ENCODE data around the gene ZNF25. TPM values are rescaled to one million over a fixed set of nuclear protein-coding genes. Genes with fewer than 3 reads are reported as not detected.
"Not testable (repeated sequence)": the region's sequence is repeated elsewhere in the genome, so short reads cannot be mapped to it uniquely, and the experiment has no call there.

ZNF25 gene
- 6.2 and 7.5 TPM in 2 replicates for total RNA-seq

DNA sequence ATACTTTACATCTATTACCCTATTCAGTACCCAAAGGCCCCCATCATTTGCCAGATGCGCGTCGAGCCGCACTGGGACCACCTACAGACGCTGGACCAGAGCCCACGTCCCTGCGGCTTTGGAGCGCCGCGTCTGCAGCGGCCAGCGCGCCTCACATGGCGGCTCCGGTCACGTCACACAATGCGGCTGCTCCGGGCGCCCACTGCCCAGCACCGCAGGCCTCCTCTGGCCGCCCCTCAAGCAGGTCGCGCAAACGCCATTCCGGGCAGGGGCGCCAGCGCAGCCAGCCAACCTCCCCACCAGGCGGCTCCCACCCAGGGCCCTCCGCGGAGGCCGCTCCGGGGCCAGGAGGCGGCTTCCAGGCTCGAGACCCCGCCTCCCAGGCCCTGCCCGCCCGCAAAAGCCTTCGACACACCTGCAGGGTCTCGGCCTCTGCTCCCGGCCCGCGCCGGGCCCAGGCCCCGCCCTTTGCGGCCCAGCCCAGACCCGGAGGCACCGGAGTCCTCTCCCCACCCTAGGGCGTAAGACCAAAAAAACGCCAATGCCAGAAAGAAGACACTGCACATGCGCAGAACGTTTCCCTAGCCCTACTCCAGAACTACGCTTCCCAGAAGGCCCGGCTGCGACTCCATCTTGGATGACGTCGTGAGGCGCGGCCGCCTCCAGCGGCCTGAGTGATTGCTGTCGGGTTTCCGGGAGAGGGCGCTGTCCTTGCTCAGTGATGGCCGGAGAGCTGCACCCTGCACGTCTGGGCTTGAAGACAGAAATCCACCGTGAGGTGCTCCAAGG is at the start of gene ZNF25:
ZNF25 (minus strand) TSS at position 557 of the 789 bp plus-strand sequence. CDS start 4,925 bp downstream, outside the sequence.
- intact Hi-C loops (cut with micrococcal nuclease): loop anchor here (1.0 to 2.0 kb wide), 7 partner anchors 34 to 426 kb away; partner anchors contain the start of genes ZNF248, ZNF33A and ZNF37A

DNA sequence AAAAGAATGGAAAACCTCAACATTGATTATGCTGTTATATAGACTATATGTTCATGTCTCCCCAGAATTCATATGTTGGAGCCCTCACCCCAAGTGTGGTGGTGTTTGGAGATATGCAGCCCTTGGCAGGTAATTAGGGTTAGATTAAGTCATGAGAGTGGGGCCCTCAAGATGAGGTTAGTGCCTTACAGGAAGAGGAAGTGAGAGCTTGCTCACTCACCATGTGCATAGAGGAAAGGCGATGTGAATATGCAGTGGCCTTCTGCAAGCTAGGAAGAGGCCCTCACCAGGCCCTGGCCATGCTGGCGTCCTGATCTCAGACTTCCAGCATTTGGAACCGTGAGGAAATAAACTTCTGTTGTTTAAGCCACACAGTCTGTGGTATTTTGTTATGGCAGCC is 48.8 kb upstream of the ZNF25 start:
- intact Hi-C loops (cut with micrococcal nuclease): no loop called here

DNA sequence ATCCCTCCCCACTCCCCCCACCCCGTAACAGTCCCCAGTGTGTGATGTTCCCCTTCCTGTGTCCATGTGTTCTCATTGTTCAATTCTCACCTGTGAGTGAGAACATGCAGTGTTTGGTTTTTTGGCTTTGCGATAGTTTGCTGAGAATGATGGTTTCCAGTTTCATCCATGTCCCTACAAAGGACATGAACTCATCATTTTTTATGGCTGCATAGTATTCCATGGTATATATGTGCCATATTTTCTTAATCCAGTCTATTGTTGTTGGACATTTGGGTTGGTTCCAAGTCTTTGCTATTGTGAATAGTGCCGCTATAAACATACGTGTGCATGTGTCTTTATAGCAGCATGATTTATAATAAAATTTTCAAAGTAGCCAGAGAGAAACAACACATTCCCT is 42.7 kb upstream of the ZNF25 start:
- intact Hi-C loops (cut with micrococcal nuclease): loop anchor here (2.0 kb wide), 1 partner anchor 18 kb away; no protein-coding TSS in a partner anchor

DNA sequence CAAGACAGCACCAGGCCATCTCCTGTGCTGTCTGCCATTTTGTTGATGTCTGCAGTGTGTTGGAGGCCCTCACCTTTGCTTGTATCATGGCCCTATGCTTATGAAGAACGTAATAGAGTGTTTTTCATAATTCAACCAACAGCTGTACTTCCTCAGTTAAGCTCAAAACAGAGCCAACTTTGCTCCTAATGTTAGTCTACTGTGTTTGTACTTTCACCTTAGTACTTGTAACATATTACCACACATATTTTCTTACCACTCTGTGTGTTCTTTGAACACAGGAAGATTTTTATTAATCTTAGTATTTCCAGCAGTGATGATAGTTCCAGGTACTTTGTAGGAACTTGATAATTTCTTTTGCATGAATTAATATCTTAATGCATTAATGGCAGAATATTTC is 39.9 kb upstream of the ZNF25 start:
- intact Hi-C loops (cut with micrococcal nuclease): no loop called here

DNA sequence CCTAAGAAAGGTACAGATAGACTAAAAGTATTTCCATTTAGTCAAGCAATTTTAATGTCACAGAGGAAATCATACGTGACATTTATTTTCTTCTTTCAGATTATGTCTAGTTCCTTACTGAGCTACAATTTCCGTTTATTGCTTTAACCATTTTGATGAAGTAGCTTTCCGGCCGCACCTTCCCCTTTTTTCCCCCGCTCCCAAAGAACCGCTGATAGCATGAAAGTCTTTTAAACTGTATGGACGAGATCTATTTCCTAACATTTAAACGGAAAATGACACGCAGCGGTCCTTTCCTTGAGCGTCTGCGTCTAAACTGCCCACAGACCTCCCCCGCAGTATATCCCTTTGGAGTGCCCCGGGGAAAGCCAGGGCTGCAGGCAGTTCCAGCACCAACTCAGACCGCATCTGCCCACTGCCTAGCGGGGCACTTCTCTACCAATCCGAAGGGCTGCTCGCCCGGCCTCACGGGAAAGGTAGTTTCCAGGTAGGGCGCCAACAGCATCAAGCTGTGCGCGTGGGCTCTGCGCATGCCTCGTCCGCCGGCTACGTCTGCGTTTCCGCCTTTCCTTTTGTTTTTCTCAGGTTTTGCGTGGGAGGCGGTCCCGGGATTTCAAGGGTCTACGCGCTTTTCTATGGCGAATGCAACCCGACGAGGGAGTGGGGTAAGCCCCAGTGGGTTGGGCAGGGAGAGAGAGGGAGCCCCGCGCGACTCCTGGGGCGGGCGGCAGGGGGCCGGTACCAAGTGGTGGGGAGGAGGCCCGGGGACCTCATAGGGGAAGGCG is 33.9 kb upstream of the ZNF25 start, which contains the start of gene ZNF33A:
ZNF33A (plus strand) TSS at position 557 of the 785 bp plus-strand sequence. CDS start 1,667 bp downstream, outside the sequence.
- intact Hi-C loops (cut with micrococcal nuclease): loop anchor here (1.0 to 5.0 kb wide), 8 partner anchors 16 to 392 kb away; partner anchors contain the start of genes ZNF248, ZNF25 and ZNF37A

DNA sequence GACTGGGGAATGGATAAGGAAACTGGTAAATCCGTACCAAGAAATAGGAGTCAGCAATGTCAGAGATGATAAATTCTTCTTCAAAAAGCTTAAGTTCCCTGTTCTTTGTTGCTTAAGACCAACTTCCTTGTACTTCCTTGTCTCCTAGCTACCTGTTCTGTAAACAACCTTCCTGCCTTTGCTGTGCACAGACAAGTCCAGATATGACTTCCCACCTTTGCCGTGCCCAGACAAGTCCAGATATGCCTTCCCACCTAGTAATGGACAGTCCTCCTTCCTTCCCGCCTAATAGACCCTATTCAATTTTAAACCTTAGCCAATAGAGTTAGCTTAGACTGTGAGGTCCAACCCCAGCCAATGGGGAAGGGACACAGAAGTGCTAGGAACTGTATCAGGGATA is 31.5 kb upstream of the ZNF25 start:
- intact Hi-C loops (cut with micrococcal nuclease): no loop called here

DNA sequence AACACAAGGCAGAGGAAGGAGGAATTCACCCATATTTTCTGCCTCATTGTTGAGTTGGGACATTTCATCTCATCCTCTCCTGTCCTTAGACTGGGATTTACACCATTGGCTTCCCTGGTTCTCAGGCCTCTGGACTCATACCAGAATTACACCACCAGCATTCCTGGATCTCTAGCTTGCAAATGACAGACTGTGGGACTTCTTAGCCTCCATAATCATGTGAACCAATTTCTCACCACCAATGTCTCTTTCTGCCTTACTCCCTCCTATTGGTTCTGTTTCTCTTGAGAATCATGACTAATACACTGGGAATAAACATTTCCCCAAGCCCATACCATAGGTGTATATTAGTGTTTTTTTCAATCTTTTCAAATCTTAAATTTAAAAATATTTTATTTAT is 31.1 kb upstream of the ZNF25 start:
- intact Hi-C loops (cut with micrococcal nuclease): no loop called here

DNA sequence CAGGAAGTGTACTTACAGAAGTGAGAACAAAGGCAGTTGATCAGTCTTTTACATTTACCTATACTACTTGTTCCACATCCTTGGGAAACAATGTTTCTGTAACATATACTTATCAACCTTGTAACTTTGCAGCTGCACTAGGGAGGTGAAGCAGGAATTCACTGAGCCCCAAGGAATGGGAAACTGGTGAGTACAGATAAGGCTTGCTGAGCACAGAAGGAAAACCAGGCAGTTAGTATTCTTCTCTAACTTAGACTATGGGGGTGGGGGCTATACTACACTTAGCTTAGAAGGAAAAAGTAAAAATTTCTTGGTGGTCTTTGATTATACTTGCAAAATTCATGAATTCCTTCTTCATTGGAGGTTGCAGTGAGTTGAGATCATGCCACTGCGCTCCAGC is 27.1 kb upstream of the ZNF25 start:
- intact Hi-C loops (cut with micrococcal nuclease): no loop called here

DNA sequence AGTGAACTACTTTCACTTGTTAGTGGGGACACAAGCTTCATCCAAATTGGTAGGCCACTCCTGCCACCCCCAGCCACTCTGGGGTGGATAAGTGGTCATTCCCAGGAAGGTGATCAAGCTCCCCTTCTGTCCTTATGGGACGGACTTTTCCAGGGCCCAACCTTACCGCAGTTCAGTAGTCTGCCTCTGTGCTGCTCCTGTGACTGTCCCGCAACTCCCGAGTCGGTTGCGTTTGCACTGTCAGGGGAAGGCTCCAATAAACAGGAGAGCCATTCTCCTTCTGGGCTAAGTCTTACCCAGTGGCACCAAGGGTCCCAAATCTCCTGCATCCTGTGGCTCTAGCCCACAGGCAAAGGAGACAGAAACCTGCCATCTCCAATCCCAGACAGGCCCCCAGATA is 26.6 kb upstream of the ZNF25 start:
- intact Hi-C loops (cut with micrococcal nuclease): no loop called here

DNA sequence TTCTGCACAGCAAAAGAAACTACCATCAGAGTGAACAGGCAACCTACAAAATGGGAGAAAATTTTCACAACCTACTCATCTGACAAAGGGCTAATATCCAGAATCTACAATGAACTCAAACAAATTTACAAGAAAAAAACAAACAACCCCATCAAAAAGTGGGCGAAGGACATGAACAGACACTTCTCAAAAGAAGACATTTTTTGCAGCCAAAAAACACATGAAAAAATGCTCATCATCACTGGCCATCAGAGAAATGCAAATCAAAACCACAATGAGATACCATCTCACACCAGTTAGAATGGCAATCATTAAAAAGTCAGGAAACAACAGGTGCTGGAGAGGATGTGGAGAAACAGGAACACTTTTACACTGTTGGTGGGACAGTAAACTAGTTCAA is 24.0 kb upstream of the ZNF25 start:
- intact Hi-C loops (cut with micrococcal nuclease): not testable (repeated sequence)

DNA sequence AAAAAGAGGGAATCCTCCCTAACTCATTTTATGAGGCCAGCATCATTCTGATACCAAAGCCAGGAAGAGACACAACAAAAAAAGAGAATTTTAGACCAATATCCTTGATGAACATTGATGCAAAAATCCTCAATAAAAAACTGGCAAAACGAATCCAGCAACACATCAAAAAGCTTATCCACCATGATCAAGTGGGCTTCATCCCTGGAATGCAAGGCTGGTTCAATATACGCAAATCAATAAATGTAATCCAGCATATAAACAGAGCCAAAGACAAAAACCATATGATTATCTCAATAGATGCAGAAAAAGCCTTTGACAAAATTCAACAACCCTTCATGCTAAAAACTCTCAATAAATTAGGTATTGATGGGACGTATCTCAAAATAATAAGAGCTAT is 22.5 kb upstream of the ZNF25 start:
- intact Hi-C loops (cut with micrococcal nuclease): not testable (repeated sequence)

DNA sequence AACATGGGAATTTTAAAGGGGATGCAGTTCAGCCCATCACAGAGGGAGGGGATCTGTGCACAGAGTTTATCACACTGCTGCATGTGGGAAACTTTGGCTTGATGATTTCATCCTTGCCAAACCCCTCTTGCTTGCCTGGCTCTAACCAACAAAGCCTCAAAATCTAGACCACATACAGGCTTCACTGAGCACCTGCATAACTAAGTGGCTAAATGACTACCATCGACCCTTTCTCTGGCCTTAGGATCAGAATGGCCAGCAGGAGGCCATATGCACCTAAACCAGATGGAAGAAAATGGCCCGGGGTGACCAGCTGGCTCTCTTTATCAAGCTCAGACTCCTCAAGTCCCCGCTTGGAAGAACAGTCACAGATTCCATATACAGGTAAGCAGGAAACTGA is 15.6 kb upstream of the ZNF25 start:
- intact Hi-C loops (cut with micrococcal nuclease): no loop called here

DNA sequence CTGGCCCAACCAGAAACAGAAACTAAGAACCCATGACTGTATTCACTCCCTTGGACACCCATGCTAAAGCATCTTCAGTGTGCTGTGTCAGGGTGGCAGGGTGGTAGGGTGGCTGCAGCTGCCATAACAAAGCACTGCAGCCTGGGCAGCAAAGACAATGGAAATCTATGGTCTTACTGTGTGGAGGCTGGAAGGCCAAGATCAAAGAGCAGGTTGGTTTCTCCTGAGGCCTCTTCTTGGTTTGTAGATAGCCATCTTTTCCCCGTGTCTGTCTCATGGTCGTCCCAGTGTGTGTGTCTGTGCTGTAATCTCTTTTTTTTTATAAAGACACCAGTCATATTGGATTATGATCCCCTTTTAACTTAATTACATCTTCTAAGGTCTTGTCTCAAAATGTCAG is 15.2 kb upstream of the ZNF25 start:
- intact Hi-C loops (cut with micrococcal nuclease): no loop called here

DNA sequence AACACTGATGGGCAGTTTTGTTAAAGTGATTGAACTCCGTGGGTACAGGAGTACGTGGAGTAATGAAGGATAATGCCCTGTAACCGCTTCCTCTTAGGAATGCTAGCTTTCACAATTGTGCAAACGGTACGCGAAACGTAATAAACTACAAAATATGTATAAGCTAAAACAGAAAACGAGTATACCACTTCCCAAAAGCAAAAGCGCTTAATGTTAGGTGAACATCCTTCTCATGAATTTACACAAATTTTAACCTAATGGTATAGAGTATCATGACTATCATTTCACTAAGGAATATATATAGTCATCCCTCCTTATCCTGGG is 395 bp upstream of the ZNF25 start:
- intact Hi-C loops (cut with micrococcal nuclease): loop anchor here (1.0 to 2.0 kb wide), 7 partner anchors 33 to 425 kb away; partner anchors contain the start of genes ZNF248, ZNF33A and ZNF37A

DNA sequence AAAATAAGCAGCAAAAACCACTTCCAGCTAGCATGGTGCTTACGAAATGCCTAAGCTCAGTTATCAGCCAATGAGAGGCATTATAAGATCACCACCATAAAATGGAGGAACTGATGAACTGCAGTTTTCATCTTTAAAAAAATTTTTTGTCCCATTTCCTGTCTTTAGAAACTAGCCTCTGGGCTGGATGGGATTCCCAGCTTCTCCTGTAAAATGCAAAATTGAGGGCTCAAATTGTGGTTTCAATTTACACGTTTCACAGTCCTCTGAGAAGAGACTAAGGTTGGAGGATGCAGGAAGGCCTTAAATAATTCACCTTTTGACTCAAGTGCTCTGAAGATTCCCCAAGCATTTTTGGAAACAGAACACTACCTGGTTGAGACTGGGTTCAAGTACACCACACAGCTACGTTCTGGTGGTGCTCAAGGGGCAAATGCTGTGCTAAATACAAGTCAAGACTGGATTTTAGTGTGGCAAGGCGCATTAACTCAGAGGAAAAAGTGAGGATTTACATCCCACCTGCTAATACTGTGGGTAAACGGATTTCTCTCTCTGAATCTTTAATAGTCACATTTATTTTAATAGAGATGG is 951 bp downstream of the ZNF25 start:
- intact Hi-C loops (cut with micrococcal nuclease): no loop called here

DNA sequence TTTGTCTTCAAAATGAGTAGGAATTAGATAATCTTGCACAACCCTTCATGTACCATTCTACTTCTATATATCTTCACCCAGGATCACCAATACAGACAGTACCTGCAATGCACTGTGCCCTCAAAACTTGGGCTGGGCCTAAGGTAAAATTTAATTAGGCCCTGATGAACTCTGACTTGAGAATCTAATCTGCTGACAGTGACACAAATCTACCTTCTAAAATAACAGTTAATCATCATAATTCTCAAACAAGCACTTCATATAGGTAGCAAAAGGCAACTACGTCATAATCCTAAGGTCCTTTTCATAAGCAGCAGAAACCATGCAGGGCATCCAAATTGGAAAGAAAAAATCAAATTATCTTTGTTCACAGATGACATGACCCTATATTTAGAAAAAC is 4.1 kb downstream of the ZNF25 start:
- intact Hi-C loops (cut with micrococcal nuclease): no loop called here

DNA sequence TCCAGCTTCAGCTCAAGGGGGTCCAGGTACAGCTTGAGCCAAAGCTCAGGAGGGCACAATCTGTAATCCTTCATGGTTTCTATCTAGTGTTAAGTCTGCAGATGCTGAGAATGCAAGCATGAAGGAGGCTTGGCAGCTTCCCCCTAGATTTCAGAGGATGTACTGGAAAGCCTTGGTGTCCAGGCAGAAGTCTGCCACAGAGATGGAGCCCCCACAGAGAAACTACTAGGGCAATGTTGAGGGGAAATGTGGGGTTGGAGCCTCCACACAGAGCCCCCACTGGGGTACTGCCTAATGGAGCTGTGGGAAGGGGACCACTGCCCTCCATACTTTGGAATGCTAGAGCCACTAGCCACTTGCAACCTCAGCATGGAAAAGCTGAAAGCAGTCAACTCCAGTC is 11.4 kb downstream of the ZNF25 start:
- intact Hi-C loops (cut with micrococcal nuclease): no loop called here

DNA sequence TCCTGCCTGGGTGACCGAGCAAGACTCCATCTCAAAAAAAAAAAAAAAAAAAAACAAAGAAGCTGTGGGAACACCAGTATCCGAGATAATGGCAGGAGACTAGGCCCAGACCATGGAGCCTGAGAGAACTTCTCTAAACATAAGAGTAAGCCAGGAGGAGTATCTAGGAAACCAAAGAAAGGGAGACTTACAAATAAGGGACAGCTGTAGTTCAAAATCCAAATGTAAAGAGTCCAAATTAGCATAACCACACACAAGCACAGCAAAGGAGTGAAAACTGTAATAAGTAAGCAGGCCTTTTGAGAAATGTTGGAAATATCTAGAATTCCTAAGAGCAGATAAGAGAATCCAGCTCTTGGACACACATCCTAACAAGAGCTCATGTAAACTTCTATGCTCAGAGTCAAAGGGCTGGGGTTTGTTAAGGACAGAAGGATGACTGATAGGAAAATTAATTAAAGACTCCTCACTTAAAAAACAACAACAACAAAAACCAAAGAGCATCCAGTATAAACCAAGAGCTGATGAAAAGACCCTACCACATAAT is 15.8 kb downstream of the ZNF25 start:
- intact Hi-C loops (cut with micrococcal nuclease): no loop called here

DNA sequence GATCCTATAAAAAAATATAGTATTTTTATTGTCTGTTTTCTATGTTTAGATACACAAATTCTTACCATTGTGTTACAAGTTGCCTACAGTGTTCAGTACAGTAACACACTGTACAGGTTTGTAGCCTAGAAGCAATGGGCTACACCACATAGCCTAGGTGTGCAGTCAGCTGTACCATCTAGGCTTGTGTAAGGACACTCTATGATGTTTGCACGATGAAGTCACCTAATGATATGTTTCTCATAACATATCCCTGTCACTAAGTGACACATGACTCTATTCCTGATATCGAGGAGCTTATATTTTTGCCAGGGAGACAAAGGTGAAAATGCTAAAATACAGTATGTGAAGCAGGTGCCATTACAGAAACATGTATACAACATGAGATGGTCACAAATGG is 18.6 kb downstream of the ZNF25 start:
- intact Hi-C loops (cut with micrococcal nuclease): no loop called here

DNA sequence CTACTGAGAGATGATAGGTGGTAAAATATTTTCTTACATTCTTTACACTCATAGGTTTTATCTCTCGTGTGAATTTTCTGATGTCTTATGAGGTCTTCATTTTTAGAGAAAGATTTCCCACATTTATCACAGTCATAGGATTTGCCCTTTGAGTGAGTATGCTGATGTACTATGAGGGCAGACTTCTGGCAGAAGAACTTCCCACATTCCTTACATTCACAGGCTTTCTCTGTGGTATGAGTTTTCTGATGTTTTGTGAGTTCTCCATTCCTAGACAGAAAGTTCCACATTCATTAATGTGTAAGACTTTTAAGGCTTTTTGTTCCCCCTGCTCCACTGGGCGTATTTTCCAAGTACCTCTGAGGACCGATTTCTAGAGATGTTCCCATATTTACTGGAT is 23.5 kb downstream of the ZNF25 start:
- intact Hi-C loops (cut with micrococcal nuclease): no loop called here

DNA sequence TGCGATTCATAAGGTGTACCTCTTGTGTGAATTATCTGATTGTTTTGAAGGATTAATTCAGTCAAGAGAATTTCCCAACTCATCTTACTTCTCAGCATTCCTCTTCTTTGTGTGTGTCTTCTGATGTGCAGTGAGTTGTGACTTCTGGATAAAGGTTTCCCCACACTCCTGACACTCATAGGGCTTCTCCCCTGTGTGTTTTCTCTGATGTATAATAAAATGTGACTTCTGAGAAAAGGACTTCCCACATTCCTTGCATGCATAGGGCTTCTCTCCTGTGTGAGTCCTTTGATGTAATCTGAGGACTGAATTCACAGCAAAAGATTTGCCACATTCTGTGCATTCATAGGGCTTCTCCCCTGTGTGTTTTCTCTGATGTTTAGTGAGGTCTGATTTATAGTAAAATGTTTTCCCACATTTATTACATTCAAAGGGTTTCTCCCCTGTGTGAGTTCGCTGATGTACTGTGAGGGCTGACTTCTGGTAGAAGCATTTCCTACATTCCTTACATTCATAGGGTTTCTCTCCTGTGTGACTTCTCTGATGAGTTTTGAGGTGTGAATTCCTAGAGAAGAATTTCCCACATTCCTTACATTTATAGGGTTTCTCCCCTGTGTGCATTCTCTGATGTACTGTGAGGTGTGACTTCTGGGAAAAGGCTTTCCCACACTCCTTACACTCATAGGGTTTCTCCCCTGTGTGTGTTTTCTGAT is 24.2 kb downstream of the ZNF25 start:
- intact Hi-C loops (cut with micrococcal nuclease): no loop called here

Data from T-helper 1 cell treated with Interleukin-12 subunit alpha and Interleukin-12 subunit beta and Interleukin-4 antibody, amounts not matched to agents 30 ng/mL and 1 ng/mL, for 36 hours (primary cell).